K562 (cell line): Measurements from ENCODE around the gene TTN. TPM values are rescaled to one million over a fixed set of nuclear protein-coding genes. Genes with fewer than 3 reads are reported as not detected.
A peak's percentile ranks its signal among the peaks of the same experiment; 100 is the strongest.

Source experiments
- ASH1L ChIP-seq: fragments of 450-650 bp; IDR thresholded peaks from 2 replicates; pipeline ENCODE4 v1.6.1; 2018; ENCODE audit warnings: borderline replicate concordance, mild to moderate bottlenecking, low read depth; ENCODE audit not compliant: partially characterized antibody
- CBX3 ChIP-seq, 2 experiments: IDR thresholded peaks; 1 replicate in 1 of 2; 2 replicates in 1 of 2; pipeline ENCODE4 v1.6.1; 2012; ENCODE audit warnings: inconsistent platforms in 2 of 2, low read length in 2 of 2, borderline replicate concordance in 1 of 2, control low read depth in 1 of 2
- CTBP1 ChIP-seq: fragments of 450-650 bp; IDR thresholded peaks from 2 replicates; pipeline ENCODE4 v1.6.1; 2016; ENCODE audit warnings: borderline replicate concordance
- CXXC5 ChIP-seq: fragments of 250-450 bp; sonication (Bioruptor Pico); IDR thresholded peaks from 2 replicates; pipeline ENCODE4 v1.8.0; 2022; ENCODE audit warnings: inconsistent platforms, mild to moderate bottlenecking, moderate library complexity
- HEY1 ChIP-seq: fragments of 250-450 bp; sonication (Bioruptor Pico); IDR thresholded peaks from 2 replicates; pipeline ENCODE4 v1.5.0; 2020; ENCODE audit warnings: mild to moderate bottlenecking, moderate library complexity, borderline replicate concordance
- HNRNPLL ChIP-seq: fragments of 200-400 bp; formaldehyde crosslinking; IDR thresholded peaks from 2 replicates; pipeline ENCODE4 v1.6.1; 2017; ENCODE audit warnings: low read length, low read depth, mild to moderate bottlenecking; ENCODE audit not compliant: poor library complexity, severe bottlenecking
- NFYB ChIP-seq: IDR thresholded peaks from 2 replicates; pipeline ENCODE4 v1.6.1; 2011; ENCODE audit warnings: mild to moderate bottlenecking, moderate library complexity; ENCODE audit not compliant: insufficient read length; ENCODE audit errors: extremely low read depth
- NR2C1 ChIP-seq, 2 experiments: fragments of 450-650 bp; IDR thresholded peaks; 2 replicates each; pipeline ENCODE4 v1.6.1; 2017; ENCODE audit warnings: mild to moderate bottlenecking in 2 of 2, antibody characterized with exemption in 1 of 2, inconsistent platforms in 1 of 2, missing compliant biosample characterization in 1 of 2, missing genetic modification characterization in 1 of 2
- NR2C2 ChIP-seq, 2 experiments: fragments of 200-800 bp in 1 of 2; sonication (Bioruptor generic) in 1 of 2; sonication (generic) in 1 of 2; formaldehyde crosslinking in 1 of 2; IDR thresholded peaks; 2 replicates each; pipeline versions ENCODE4 v1.6.1 to v1.8.0; 2016 to 2022; ENCODE audit warnings: mild to moderate bottlenecking in 1 of 2, missing compliant biosample characterization in 1 of 2, missing genetic modification characterization in 1 of 2, missing genetic modification reagents in 1 of 2
- RBM22 ChIP-seq: fragments of 200-400 bp; formaldehyde crosslinking; IDR thresholded peaks from 2 replicates; pipeline ENCODE4 v1.6.1; 2018; ENCODE audit warnings: low read length, low read depth; ENCODE audit not compliant: poor library complexity, severe bottlenecking
- SOX6 ChIP-seq: fragments of 450-650 bp; IDR thresholded peaks from 2 replicates; pipeline ENCODE4 v1.6.1; 2014; ENCODE audit warnings: mild to moderate bottlenecking
- SPI1 ChIP-seq: IDR thresholded peaks from 2 replicates; pipeline ENCODE4 v1.6.1; 2011; ENCODE audit warnings: low read depth, low read length, control low read depth, borderline replicate concordance
- polyA plus RNA-seq, 8 experiments: library from polyadenylated mRNA; depleted of rRNA in 4 of 8; stranded (reverse) in 5 of 8; unstranded in 3 of 8; fragments of >200 nt; fragmentation: Nextera tagmentation in 2 of 8; fragmentation: Illumina TruSeq in 1 of 8; extraction: Ambion mirVana in 2 of 8; extraction: Trizol in 1 of 8; gene quantifications; 2 replicates each; pipeline versions ENCODE4 v1.2.1 to v1.2.3, GENCODE V29; 2011 to 2014; ENCODE audit warnings: inconsistent platforms in 1 of 8, missing spikeins in 1 of 8
- total RNA-seq, 7 experiments: library from RNA; depleted of rRNA in 6 of 7; stranded (reverse); fragments of >200 nt in 6 of 7; fragmentation: Illumina TruSeq in 2 of 7; extraction: Trizol in 2 of 7; gene quantifications; 2 replicates each; pipeline versions ENCODE4 v1.2.1 to v1.2.3, GENCODE V29; 2011 to 2021; ENCODE audit warnings: low replicate concordance in 1 of 7
- TF ChIP-seq, protein P1 (sequence below), 3 experiments: IDR thresholded peaks in 2 of 3; conservative IDR thresholded peaks in 1 of 3; 2 replicates each; pipeline ENCODE4 v1.5.1; 2011 to 2012; ENCODE audit warnings: low read length in 3 of 3, mild to moderate bottlenecking in 3 of 3, control low read depth in 2 of 3, improper control_type of control experiment in 1 of 3, inconsistent platforms in 1 of 3, low read depth in 1 of 3, mixed read lengths in 1 of 3, moderate library complexity in 1 of 3; ENCODE audit not compliant: insufficient read depth in 2 of 3
- TF ChIP-seq, protein P2 (sequence below): IDR thresholded peaks from 2 replicates; pipeline ENCODE4 v1.6.1; 2016; ENCODE audit warnings: missing genetic modification characterization, missing compliant biosample characterization
- TF ChIP-seq, protein P3 (sequence below), 2 experiments: fragments of 450-650 bp; IDR thresholded peaks; 2 replicates each; pipeline ENCODE4 v1.6.1; 2018; ENCODE audit warnings: mild to moderate bottlenecking in 2 of 2, low read depth in 1 of 2; ENCODE audit not compliant: partially characterized antibody in 2 of 2
- TF ChIP-seq, protein P4 (sequence below): fragments of 450-650 bp; formaldehyde crosslinking; IDR thresholded peaks from 2 replicates; pipeline ENCODE4 v1.4.0; 2020; ENCODE audit warnings: mild to moderate bottlenecking, mixed read lengths

Gene TTN
- total and polyA plus RNA-seq, 9 of the 15 experiments (the other 6 are each of a cell fraction or from before 2014, with no cell fraction given): under 0.01 to 0.20 (median 0.04) TPM; not detected in 1

DNA sequence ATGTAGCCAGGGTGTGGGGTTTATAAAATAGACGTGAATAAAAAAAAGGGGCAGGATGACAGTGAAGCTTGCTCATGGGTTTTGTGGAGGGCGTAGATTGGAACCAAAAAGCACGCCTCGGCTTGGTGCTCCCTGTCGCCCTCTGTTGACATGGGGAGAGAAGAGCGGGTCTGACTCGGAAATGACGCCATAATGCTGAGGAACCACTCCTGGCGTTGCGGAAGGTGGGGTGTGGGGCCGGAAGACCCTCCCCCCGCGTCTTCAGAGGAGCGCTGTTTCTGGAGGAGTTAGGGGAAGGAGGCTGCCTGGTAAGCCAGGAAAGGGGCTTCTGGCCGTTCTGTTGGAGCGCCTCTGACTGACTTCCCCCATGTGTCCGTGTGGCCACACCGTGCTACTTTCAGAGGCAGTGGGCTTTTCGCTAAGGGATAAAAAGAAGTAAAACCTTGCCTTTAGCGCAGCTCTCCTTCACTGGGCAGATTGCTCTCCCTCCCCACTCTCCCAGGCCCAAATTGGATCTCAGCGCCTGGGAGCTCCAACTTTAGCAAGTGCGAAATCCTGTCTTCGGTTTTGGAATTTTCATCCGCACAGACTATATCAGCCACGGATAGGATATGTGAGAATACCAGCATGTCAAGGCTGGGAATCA, 284.1 kb downstream of the TTN start (continued):
- TF ChIP-seq, protein P1, sequence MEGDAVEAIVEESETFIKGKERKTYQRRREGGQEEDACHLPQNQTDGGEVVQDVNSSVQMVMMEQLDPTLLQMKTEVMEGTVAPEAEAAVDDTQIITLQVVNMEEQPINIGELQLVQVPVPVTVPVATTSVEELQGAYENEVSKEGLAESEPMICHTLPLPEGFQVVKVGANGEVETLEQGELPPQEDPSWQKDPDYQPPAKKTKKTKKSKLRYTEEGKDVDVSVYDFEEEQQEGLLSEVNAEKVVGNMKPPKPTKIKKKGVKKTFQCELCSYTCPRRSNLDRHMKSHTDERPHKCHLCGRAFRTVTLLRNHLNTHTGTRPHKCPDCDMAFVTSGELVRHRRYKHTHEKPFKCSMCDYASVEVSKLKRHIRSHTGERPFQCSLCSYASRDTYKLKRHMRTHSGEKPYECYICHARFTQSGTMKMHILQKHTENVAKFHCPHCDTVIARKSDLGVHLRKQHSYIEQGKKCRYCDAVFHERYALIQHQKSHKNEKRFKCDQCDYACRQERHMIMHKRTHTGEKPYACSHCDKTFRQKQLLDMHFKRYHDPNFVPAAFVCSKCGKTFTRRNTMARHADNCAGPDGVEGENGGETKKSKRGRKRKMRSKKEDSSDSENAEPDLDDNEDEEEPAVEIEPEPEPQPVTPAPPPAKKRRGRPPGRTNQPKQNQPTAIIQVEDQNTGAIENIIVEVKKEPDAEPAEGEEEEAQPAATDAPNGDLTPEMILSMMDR (IDR thresholded peaks at IDR 0.05 in 2 of 3, conservative IDR thresholded peaks at IDR 0.05 in 1 of 3; ENCODE audit: insufficient read depth in 2 of 3, low read depth in 1 of 3, low read length in 3 of 3): peak; percentile 88 to 99 (median 97)
- TF ChIP-seq RBM22 (no peak), HNRNPLL (peak; percentile 81), HEY1 (no peak), NR2C2 (CRISPR knock-in tag; IDR thresholded peaks at IDR 0.05) (no peak), NR2C2 (tag; IDR thresholded peaks at IDR 0.05) (peak; percentile 45; the same call in 1 of the 2 replicates), ASH1L (no peak), SOX6 (peak; percentile 51; the same call in 1 of the 2 replicates), CTBP1 (peak; percentile 71), NR2C1 (IDR thresholded peaks at IDR 0.05) (peak; percentile 35; the same call in 1 of the 2 replicates), NR2C1 (tag; IDR thresholded peaks at IDR 0.05) (no peak), NFYB (peak; percentile 59), SPI1 (peak; percentile 32; the same call in 1 of the 2 replicates), CXXC5 (CRISPR knock-in tag) (peak; percentile 85), CBX3 (IDR thresholded peaks at IDR 0.05; ENCODE audit: borderline replicate concordance in 1 of 2, low read length in 2 of 2) (peak in 1 of 2 experiments; percentile 98; a peak in 2 of 3 replicates)
- TF ChIP-seq, protein P2, sequence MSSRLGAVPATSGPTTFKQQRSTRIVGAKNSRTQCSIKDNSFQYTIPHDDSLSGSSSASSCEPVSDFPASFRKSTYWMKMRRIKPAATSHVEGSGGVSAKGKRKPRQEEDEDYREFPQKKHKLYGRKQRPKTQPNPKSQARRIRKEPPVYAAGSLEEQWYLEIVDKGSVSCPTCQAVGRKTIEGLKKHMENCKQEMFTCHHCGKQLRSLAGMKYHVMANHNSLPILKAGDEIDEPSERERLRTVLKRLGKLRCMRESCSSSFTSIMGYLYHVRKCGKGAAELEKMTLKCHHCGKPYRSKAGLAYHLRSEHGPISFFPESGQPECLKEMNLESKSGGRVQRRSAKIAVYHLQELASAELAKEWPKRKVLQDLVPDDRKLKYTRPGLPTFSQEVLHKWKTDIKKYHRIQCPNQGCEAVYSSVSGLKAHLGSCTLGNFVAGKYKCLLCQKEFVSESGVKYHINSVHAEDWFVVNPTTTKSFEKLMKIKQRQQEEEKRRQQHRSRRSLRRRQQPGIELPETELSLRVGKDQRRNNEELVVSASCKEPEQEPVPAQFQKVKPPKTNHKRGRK (tag): no peak
- TF ChIP-seq, protein P3, sequence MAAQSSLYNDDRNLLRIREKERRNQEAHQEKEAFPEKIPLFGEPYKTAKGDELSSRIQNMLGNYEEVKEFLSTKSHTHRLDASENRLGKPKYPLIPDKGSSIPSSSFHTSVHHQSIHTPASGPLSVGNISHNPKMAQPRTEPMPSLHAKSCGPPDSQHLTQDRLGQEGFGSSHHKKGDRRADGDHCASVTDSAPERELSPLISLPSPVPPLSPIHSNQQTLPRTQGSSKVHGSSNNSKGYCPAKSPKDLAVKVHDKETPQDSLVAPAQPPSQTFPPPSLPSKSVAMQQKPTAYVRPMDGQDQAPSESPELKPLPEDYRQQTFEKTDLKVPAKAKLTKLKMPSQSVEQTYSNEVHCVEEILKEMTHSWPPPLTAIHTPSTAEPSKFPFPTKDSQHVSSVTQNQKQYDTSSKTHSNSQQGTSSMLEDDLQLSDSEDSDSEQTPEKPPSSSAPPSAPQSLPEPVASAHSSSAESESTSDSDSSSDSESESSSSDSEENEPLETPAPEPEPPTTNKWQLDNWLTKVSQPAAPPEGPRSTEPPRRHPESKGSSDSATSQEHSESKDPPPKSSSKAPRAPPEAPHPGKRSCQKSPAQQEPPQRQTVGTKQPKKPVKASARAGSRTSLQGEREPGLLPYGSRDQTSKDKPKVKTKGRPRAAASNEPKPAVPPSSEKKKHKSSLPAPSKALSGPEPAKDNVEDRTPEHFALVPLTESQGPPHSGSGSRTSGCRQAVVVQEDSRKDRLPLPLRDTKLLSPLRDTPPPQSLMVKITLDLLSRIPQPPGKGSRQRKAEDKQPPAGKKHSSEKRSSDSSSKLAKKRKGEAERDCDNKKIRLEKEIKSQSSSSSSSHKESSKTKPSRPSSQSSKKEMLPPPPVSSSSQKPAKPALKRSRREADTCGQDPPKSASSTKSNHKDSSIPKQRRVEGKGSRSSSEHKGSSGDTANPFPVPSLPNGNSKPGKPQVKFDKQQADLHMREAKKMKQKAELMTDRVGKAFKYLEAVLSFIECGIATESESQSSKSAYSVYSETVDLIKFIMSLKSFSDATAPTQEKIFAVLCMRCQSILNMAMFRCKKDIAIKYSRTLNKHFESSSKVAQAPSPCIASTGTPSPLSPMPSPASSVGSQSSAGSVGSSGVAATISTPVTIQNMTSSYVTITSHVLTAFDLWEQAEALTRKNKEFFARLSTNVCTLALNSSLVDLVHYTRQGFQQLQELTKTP (IDR thresholded peaks at IDR 0.05; ENCODE audit: low read depth in 1 of 2, partially characterized antibody in 2 of 2): peak in 1 of 2 experiments; percentile 38
- TF ChIP-seq, protein P4, sequence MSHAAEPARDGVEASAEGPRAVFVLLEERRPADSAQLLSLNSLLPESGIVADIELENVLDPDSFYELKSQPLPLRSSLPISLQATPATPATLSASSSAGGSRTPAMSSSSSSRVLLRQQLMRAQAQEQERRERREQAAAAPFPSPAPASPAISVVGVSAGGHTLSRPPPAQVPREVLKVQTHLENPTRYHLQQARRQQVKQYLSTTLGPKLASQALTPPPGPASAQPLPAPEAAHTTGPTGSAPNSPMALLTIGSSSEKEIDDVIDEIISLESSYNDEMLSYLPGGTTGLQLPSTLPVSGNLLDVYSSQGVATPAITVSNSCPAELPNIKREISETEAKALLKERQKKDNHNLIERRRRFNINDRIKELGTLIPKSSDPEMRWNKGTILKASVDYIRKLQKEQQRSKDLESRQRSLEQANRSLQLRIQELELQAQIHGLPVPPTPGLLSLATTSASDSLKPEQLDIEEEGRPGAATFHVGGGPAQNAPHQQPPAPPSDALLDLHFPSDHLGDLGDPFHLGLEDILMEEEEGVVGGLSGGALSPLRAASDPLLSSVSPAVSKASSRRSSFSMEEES (CRISPR knock-in tag): no peak
